ENCODE results near the gene ADCYAP1R1.

DNA sequence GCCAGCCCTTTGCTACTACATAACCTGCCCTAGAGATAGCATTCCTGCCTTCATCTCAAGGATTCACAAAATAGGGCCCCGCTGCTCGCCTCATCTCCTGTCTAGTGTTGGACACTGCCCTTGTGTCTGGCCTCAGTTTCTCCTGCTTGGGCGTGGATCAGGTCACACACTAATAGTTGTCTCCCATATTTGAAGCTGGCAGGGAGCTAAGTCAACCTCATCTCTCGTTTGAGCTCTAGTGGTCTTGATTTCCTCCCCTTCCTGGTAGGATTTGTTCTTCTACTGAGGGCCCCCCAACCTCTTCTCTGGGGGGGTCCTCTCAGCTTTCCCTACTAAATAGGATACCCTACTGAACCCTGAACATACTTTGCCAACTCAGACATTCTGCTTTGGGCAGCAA is 42.2 kb downstream of the ADCYAP1R1 start:
- TF ChIP-seq, protein P1, sequence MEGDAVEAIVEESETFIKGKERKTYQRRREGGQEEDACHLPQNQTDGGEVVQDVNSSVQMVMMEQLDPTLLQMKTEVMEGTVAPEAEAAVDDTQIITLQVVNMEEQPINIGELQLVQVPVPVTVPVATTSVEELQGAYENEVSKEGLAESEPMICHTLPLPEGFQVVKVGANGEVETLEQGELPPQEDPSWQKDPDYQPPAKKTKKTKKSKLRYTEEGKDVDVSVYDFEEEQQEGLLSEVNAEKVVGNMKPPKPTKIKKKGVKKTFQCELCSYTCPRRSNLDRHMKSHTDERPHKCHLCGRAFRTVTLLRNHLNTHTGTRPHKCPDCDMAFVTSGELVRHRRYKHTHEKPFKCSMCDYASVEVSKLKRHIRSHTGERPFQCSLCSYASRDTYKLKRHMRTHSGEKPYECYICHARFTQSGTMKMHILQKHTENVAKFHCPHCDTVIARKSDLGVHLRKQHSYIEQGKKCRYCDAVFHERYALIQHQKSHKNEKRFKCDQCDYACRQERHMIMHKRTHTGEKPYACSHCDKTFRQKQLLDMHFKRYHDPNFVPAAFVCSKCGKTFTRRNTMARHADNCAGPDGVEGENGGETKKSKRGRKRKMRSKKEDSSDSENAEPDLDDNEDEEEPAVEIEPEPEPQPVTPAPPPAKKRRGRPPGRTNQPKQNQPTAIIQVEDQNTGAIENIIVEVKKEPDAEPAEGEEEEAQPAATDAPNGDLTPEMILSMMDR (IDR thresholded peaks at IDR 0.05), result no peak
- TF ChIP-seq POLR2A (IDR thresholded peaks at IDR 0.05), result no peak

All from Peyer's patch (tissue), 4 donors.